Body of pancreas (tissue), 4 donors: Measurements from ENCODE around the gene NEMP2. TPM values are rescaled to one million over a fixed set of nuclear protein-coding genes. Genes with fewer than 3 reads are reported as not detected.
"Not testable (repeated sequence)": the region's sequence is repeated elsewhere in the genome, so short reads cannot be mapped to it uniquely, and the experiment has no call there.

ENCODE experiments used
- ATAC-seq: fragments of 150-250 bp; one replicate; pipeline ENCODE4 v1.9.1; 2016
- DNase-seq, 4 donors: peaks; one replicate each; pipeline ENCODE4 v3.0.0-alpha.2; 2019
- H3K27ac ChIP-seq, 4 donors: fragments of 200-600 bp; sonication (generic); 1 replicate in 3 of 4; 2 replicates in 1 of 4; pipeline versions ENCODE4 v1.5.1 to v1.6.1; 2016 to 2019; ENCODE audit warnings: mild to moderate bottlenecking in 1 of 4, mixed read lengths in 1 of 4, moderate library complexity in 1 of 4
- H3K27me3 ChIP-seq, 2 donors: fragments of 200-600 bp; sonication (generic); one replicate each; pipeline ENCODE4 v1.6.0; 2016; ENCODE audit warnings: mild to moderate bottlenecking in 1 of 2
- H3K36me3 ChIP-seq, 2 donors: fragments of 200-600 bp; sonication (generic); replicated peaks in 1 of 2; 2 replicates each; pipeline ENCODE4 v1.5.1; 2016; ENCODE audit warnings: low read depth in 2 of 2; ENCODE audit not compliant: insufficient read depth in 1 of 2
- H3K4me1 ChIP-seq: fragments of 200-600 bp; sonication (generic); one replicate; pipeline ENCODE4 v1.6.0; 2016
- H3K4me3 ChIP-seq, 2 donors: fragments of 200-600 bp; sonication (generic); 1 replicate in 1 of 2; 2 replicates in 1 of 2; pipeline ENCODE4 v1.5.1; 2016 to 2019
- H3K9me3 ChIP-seq, 3 donors: fragments of 200-600 bp; sonication (generic); 1 replicate in 2 of 3; 2 replicates in 1 of 3; pipeline ENCODE4 v1.5.1; 2016
- CTCF ChIP-seq, 7 experiments: fragments of 450-650 bp in 4 of 7; fragments of 200-600 bp in 3 of 7; sonication (generic) in 3 of 7; IDR thresholded peaks; one replicate each; pipeline ENCODE4 v1.5.1; 2016 to 2019; ENCODE audit warnings: antibody characterized with exemption in 7 of 7
- POLR2A ChIP-seq, 3 donors: fragments of 450-650 bp; IDR thresholded peaks; one replicate each; pipeline ENCODE4 v1.6.1; 2016; ENCODE audit warnings: antibody characterized with exemption in 3 of 3, mild to moderate bottlenecking in 2 of 3
- WGBS, 2 donors: methylation state at CpG; one replicate each; pipeline ENCODE4 v1.1.5; 2017; 5-methylcytosine and 5-hydroxymethylcytosine counted together
- intact Hi-C: fragments of 100-400 bp; cut with DNase I; formaldehyde crosslinking; loops from one replicate; pipeline ENCODE4 v1.15.1; 2023
- total RNA-seq, 2 donors: library from RNA; depleted of rRNA; stranded (reverse); fragments of >200 nt; gene quantifications; one replicate each; pipeline ENCODE4 v1.1.0, GENCODE V29; 2016

The NEMP2 gene
- total RNA-seq, 2 donors from 2014 or later: 3.0 to 3.9 TPM

- Histone ChIP-seq H3K36me3 (no peaks in the 10 kb centered on the region), H3K27me3 (no peaks in the 10 kb centered on the region), H3K4me3 (no peak overlapping the region), H3K9me3 (no peaks in the 10 kb centered on the region), H3K4me1 (no peaks in the 10 kb centered on the region), H3K27ac (no peak overlapping the region)
- peak in 1 of 4 donors; percentile 11 for DNase-seq
- intact Hi-C loops: no loop called here
- TF ChIP-seq POLR2A (IDR thresholded peaks at IDR 0.05) (no peak), CTCF (IDR thresholded peaks at IDR 0.05) (no peak)
- WGBS, 2 donors: 70 to 76% methylated on average over 2 to 5 of the region's 5 CpGs
- no peak for ATAC-seq
Measured at GRCh38 chr2:190512539-190513095, 21.9 kb downstream of the NEMP2 start.

- Histone ChIP-seq H3K27ac (no peak overlapping the region), H3K27me3 (no peaks in the 10 kb centered on the region), H3K36me3 (peaks cover 0 to under 1% of the 10 kb centered on the region in 2 donors), H3K4me1 (no peaks in the 10 kb centered on the region), H3K4me3 (no peak overlapping the region), H3K9me3 (no peaks in the 10 kb centered on the region)
- TF ChIP-seq POLR2A (IDR thresholded peaks at IDR 0.05) (no peak), CTCF (IDR thresholded peaks at IDR 0.05) (peak in 4 of 7 experiments; percentile 23 to 56 (median 48))
- WGBS, 2 donors: 49 to 57% methylated on average over 2 of the region's 2 CpGs
- intact Hi-C loops: no loop called here
- ATAC-seq: no peak
- DNase-seq: no peak
Measured at GRCh38 chr2:190511104-190511503, 23.4 kb downstream of the NEMP2 start.

GRCh38 chr2:190509895-190510294 is 24.6 kb downstream of the NEMP2 start:
- H3K36me3 ChIP-seq, H3K4me3 ChIP-seq, DNase-seq, H3K4me1 ChIP-seq, H3K27ac ChIP-seq, ATAC-seq, H3K27me3 ChIP-seq, intact Hi-C loops, H3K9me3 ChIP-seq: not testable (repeated sequence)
- WGBS, 2 donors: 92 to 95% methylated on average over 4 to 5 of the region's 5 CpGs

GRCh38 chr2:190507135-190507534 is 27.4 kb downstream of the NEMP2 start:
- H3K27me3 ChIP-seq: no peaks in the 10 kb centered on the region
- no peaks in the 10 kb centered on the region for H3K9me3 ChIP-seq
- no peaks in the 10 kb centered on the region for H3K4me1 ChIP-seq
- no peak overlapping the region for H3K27ac ChIP-seq
- ATAC-seq (no peak), DNase-seq (no peak)
- TF ChIP-seq POLR2A (IDR thresholded peaks at IDR 0.05) (no peak), CTCF (IDR thresholded peaks at IDR 0.05) (no peak)
- intact Hi-C loops: no loop called here
- no peak overlapping the region for H3K4me3 ChIP-seq
- WGBS, 2 donors: 79 to 81% methylated on average over 4 of the region's 4 CpGs
- peaks cover 0 to 1% of the 10 kb centered on the region in 2 donors for H3K36me3 ChIP-seq

- ATAC-seq: no peak
- intact Hi-C loops: no loop called here
- 53 to 76% methylated on average over 2 of the region's 2 CpGs for WGBS, 2 donors
- Histone ChIP-seq H3K4me3 (no peak overlapping the region), H3K36me3 (peaks cover 0 to 1% of the 10 kb centered on the region in 2 donors), H3K27ac (no peak overlapping the region), H3K27me3 (no peaks in the 10 kb centered on the region), H3K9me3 (no peaks in the 10 kb centered on the region), H3K4me1 (no peaks in the 10 kb centered on the region)
- TF ChIP-seq CTCF (IDR thresholded peaks at IDR 0.05) (no peak), POLR2A (IDR thresholded peaks at IDR 0.05) (no peak)
- DNase-seq: no peak
Measured at GRCh38 chr2:190506666-190507065, 27.9 kb downstream of the NEMP2 start.
